ENCODE results near the gene IL17B.

DNA sequence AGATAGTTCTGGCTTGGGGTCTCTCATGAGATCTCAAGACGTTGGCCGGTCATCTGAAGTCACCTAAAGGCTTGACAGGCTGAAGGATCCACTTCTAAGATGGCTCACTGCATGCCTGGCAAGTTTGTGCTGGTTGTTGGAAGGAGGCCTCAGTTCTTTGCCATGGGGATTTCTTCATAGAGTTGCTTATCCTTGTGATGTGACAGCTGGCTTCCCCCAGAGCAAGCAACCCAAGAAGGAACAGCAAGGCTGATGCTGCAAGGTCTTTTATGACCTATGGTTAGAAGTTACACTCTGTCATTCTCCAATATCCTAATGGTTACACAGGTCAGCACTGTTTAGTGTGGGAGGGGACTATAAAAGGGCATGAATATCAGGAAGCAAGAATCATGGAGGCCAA is 54.5 kb downstream of the IL17B start:
- TF ChIP-seq, protein P1, sequence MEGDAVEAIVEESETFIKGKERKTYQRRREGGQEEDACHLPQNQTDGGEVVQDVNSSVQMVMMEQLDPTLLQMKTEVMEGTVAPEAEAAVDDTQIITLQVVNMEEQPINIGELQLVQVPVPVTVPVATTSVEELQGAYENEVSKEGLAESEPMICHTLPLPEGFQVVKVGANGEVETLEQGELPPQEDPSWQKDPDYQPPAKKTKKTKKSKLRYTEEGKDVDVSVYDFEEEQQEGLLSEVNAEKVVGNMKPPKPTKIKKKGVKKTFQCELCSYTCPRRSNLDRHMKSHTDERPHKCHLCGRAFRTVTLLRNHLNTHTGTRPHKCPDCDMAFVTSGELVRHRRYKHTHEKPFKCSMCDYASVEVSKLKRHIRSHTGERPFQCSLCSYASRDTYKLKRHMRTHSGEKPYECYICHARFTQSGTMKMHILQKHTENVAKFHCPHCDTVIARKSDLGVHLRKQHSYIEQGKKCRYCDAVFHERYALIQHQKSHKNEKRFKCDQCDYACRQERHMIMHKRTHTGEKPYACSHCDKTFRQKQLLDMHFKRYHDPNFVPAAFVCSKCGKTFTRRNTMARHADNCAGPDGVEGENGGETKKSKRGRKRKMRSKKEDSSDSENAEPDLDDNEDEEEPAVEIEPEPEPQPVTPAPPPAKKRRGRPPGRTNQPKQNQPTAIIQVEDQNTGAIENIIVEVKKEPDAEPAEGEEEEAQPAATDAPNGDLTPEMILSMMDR (conservative IDR thresholded peaks at IDR 0.05): no peak
- no peak for TF ChIP-seq EZH2 (IDR thresholded peaks at IDR 0.05; ENCODE audit: low read depth)
